Esophagus (tissue), 2 donors: Measurements from ENCODE around the gene MAPKAPK2. TPM values are rescaled to one million over a fixed set of nuclear protein-coding genes. Genes with fewer than 3 reads are reported as not detected.

Source experiments
- H3K27ac ChIP-seq, 2 donors: one replicate each; pipeline ENCODE4 v1.5.1; 2013; ENCODE audit warnings: low read depth in 2 of 2, mild to moderate bottlenecking in 2 of 2, inconsistent platforms in 1 of 2, low read length in 1 of 2, moderate library complexity in 1 of 2
- H3K27me3 ChIP-seq, 2 donors: one replicate each; pipeline ENCODE4 v1.6.1; 2013; ENCODE audit warnings: low read length in 2 of 2, control low read depth in 1 of 2, mild to moderate bottlenecking in 1 of 2; ENCODE audit not compliant: insufficient read depth in 2 of 2, control insufficient read depth in 1 of 2
- H3K36me3 ChIP-seq, 2 donors: one replicate each; pipeline ENCODE4 v1.6.1; 2013; ENCODE audit warnings: low read length in 1 of 2; ENCODE audit not compliant: control insufficient read depth in 2 of 2, insufficient read depth in 2 of 2
- H3K4me1 ChIP-seq, 2 donors: one replicate each; pipeline ENCODE4 v1.6.1; 2013; ENCODE audit warnings: low read length in 1 of 2; ENCODE audit not compliant: control insufficient read depth in 2 of 2, insufficient read depth in 2 of 2
- H3K4me3 ChIP-seq, 2 donors: one replicate each; pipeline ENCODE4 v1.5.1; 2013; ENCODE audit warnings: low read length in 2 of 2, mild to moderate bottlenecking in 2 of 2, low read depth in 1 of 2, moderate library complexity in 1 of 2
- H3K9me3 ChIP-seq, 2 donors: one replicate each; pipeline ENCODE4 v1.6.1; 2013; ENCODE audit warnings: mild to moderate bottlenecking in 2 of 2, low read depth in 1 of 2, low read length in 1 of 2, moderate library complexity in 1 of 2; ENCODE audit not compliant: control insufficient read depth in 2 of 2, insufficient read depth in 1 of 2
- WGBS, 2 donors: extraction: QIAGEN DNeasy Blood & Tissue Kit; methylation state at CpG; one replicate each; pipeline ENCODE4 v1.1.7; 2013; 5-methylcytosine and 5-hydroxymethylcytosine counted together
- polyA plus RNA-seq, 2 donors: library from polyadenylated mRNA; stranded (reverse); fragments of 200-250 nt; gene quantifications; one replicate each; pipeline ENCODE4 v1.2.3, GENCODE V29; 2013
- donor health status: healthy with polysubstance abuse.
- donor health status: Bipolar disorder and iron deficiency.

The MAPKAPK2 gene
- polyA plus RNA-seq, 2 donors = 28.0 to 35.1 TPM

DNA sequence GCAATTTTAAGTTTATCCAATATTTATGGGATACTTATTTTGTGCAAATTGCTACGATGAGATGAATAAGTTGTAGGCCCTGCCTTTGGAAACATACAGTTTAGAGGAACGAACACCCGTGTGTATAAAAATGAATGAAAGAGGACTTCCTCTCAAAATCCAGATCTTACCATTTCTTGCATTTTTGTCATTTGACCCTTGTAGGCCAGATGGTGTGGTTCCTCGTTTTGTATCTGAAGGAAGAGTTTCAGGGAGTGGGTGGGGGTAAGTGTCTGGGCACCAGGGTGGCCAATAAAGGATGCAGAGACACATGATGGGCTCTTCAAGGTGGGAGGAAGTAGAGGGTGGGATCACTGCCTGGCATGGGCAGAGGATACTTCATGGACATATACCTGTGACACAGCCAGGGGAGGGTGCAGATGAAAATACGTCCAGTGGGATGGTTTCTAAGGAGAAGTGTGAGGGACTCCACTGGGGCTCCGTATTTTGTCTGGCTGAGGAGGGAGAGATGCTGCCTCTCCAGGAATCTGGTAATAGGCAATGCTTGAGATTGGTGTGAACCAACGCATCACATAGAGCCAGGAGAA, 14.4 kb downstream of the MAPKAPK2 start:
- H3K4me3 ChIP-seq = no peak overlapping the region
- no peaks in the 10 kb centered on the region for H3K27me3 ChIP-seq
- WGBS, 2 donors = 80 to 88% methylated on average over 7 of the region's 7 CpGs
- peak overlapping the region; percentile 7 to 47 for H3K27ac ChIP-seq
- H3K9me3 ChIP-seq = no peaks in the 10 kb centered on the region
- peaks cover 18 to 19% of the 10 kb centered on the region in 2 donors for H3K4me1 ChIP-seq
- H3K36me3 ChIP-seq = peaks cover 0 to 2% of the 10 kb centered on the region in 2 donors

GRCh38 chr1:206699626-206700025, 14.9 kb downstream of the MAPKAPK2 start:
- Histone ChIP-seq H3K9me3 (no peaks in the 10 kb centered on the region), H3K4me3 (no peak overlapping the region), H3K4me1 (peaks cover 13 to 21% of the 10 kb centered on the region in 2 donors), H3K27me3 (no peaks in the 10 kb centered on the region), H3K27ac (peak overlapping the region; percentile 7 to 47), H3K36me3 (peaks cover 0 to 2% of the 10 kb centered on the region in 2 donors)
- 55 to 62% methylated on average over 4 of the region's 4 CpGs for WGBS, 2 donors

- Histone ChIP-seq H3K4me1 (peaks cover 16 to 26% of the 10 kb centered on the region in 2 donors), H3K27me3 (no peaks in the 10 kb centered on the region), H3K9me3 (no peaks in the 10 kb centered on the region), H3K4me3 (no peak overlapping the region), H3K27ac (peak overlapping the region; percentile 2 to 24), H3K36me3 (peaks cover 0 to 2% of the 10 kb centered on the region in 2 donors)
- 18 to 30% methylated on average over 2 of the region's 2 CpGs for WGBS, 2 donors
Measured at GRCh38 chr1:206700445-206701036, 15.8 kb downstream of the MAPKAPK2 start.

GRCh38 chr1:206702260-206702659, 17.6 kb downstream of the MAPKAPK2 start:
- Histone ChIP-seq H3K4me1 (peaks cover 26 to 38% of the 10 kb centered on the region in 2 donors), H3K4me3 (no peak overlapping the region), H3K27me3 (no peaks in the 10 kb centered on the region), H3K9me3 (no peaks in the 10 kb centered on the region), H3K36me3 (no peaks in the 10 kb centered on the region), H3K27ac (no peak overlapping the region)
- WGBS, 2 donors = 68 to 76% methylated on average over 7 of the region's 7 CpGs

GRCh38 chr1:206702803-206703202, 18.1 kb downstream of the MAPKAPK2 start:
- 86 to 92% methylated on average over 1 of the region's 1 CpG for WGBS, 2 donors
- H3K36me3 ChIP-seq = no peaks in the 10 kb centered on the region
- no peaks in the 10 kb centered on the region for H3K27me3 ChIP-seq
- H3K4me1 ChIP-seq = peaks cover 26 to 42% of the 10 kb centered on the region in 2 donors
- H3K9me3 ChIP-seq = no peaks in the 10 kb centered on the region
- no peak overlapping the region for H3K27ac ChIP-seq
- no peak overlapping the region for H3K4me3 ChIP-seq

- Histone ChIP-seq H3K4me1 (peaks cover 29 to 45% of the 10 kb centered on the region in 2 donors), H3K4me3 (no peak overlapping the region), H3K9me3 (no peaks in the 10 kb centered on the region), H3K27ac (no peak overlapping the region), H3K27me3 (no peaks in the 10 kb centered on the region), H3K36me3 (no peaks in the 10 kb centered on the region)
- 66 to 69% methylated on average over 4 of the region's 4 CpGs for WGBS, 2 donors
Measured at GRCh38 chr1:206703661-206704060, 19.0 kb downstream of the MAPKAPK2 start.

- no peak overlapping the region for H3K27ac ChIP-seq
- 74 to 83% methylated on average over 9 of the region's 9 CpGs for WGBS, 2 donors
- no peaks in the 10 kb centered on the region for H3K36me3 ChIP-seq
- no peak overlapping the region for H3K4me3 ChIP-seq
- H3K4me1 ChIP-seq = peaks cover 29 to 43% of the 10 kb centered on the region in 2 donors
- H3K27me3 ChIP-seq = no peaks in the 10 kb centered on the region
- no peaks in the 10 kb centered on the region for H3K9me3 ChIP-seq
Measured at GRCh38 chr1:206704226-206704625, 19.5 kb downstream of the MAPKAPK2 start.

- H3K27ac ChIP-seq = peak overlapping the region in 1 of 2 donors; percentile 24
- peaks cover 28 to 38% of the 10 kb centered on the region in 2 donors for H3K4me1 ChIP-seq
- 39% methylated on average over 4 of the region's 4 CpGs for WGBS, 2 donors
Measured at GRCh38 chr1:206705191-206705590, 20.5 kb downstream of the MAPKAPK2 start.

GRCh38 chr1:206705726-206706297, 21.1 kb downstream of the MAPKAPK2 start:
- Histone ChIP-seq H3K27me3 (no peaks in the 10 kb centered on the region), H3K4me3 (no peak overlapping the region), H3K4me1 (peaks cover 23 to 34% of the 10 kb centered on the region in 2 donors), H3K27ac (peak overlapping the region in 1 of 2 donors; percentile 14), H3K9me3 (no peaks in the 10 kb centered on the region), H3K36me3 (no peaks in the 10 kb centered on the region)
- 33 to 43% methylated on average over 8 of the region's 8 CpGs for WGBS, 2 donors

More at GRCh38 chr1:206705191-206705590, 20.5 kb downstream of the MAPKAPK2 start:
- H3K27me3 ChIP-seq = no peaks in the 10 kb centered on the region
- H3K9me3 ChIP-seq = no peaks in the 10 kb centered on the region
- H3K4me3 ChIP-seq = no peak overlapping the region
- no peaks in the 10 kb centered on the region for H3K36me3 ChIP-seq
